ENCODE data around the gene ANO4.

ANO4 gene

GRCh38 chr12:101027200-101027599 lies 232.6 kb downstream of the ANO4 start:
- no peaks in the 10 kb centered on the region for H3K4me1 ChIP-seq (ENCODE audit: control insufficient read depth, low read depth, low read length)
- H3K27ac ChIP-seq (ENCODE audit: low read length), result no peak overlapping the region
- H3K27me3 ChIP-seq (ENCODE audit: control insufficient read depth, insufficient read depth, low read length), result no peaks in the 10 kb centered on the region
- H3K36me3 ChIP-seq (ENCODE audit: control insufficient read depth, low read depth, low read length), result no peaks in the 10 kb centered on the region
- H3K4me3 ChIP-seq (ENCODE audit: low read length), result no peak overlapping the region
- H3K9me3 ChIP-seq (ENCODE audit: control insufficient read depth, low read depth, low read length), result no peaks in the 10 kb centered on the region
- no peak overlapping the region for H3K9ac ChIP-seq (ENCODE audit: low read length)

GRCh38 chr12:101027816-101028215 lies 233.2 kb downstream of the ANO4 start:
- Histone ChIP-seq H3K9me3 (ENCODE audit: control insufficient read depth, low read depth, low read length) (no peaks in the 10 kb centered on the region), H3K36me3 (ENCODE audit: control insufficient read depth, low read depth, low read length) (no peaks in the 10 kb centered on the region), H3K4me1 (ENCODE audit: control insufficient read depth, low read depth, low read length) (no peaks in the 10 kb centered on the region), H3K4me3 (ENCODE audit: low read length) (no peak overlapping the region), H3K9ac (ENCODE audit: low read length) (no peak overlapping the region), H3K27ac (ENCODE audit: low read length) (no peak overlapping the region), H3K27me3 (ENCODE audit: control insufficient read depth, insufficient read depth, low read length) (no peaks in the 10 kb centered on the region)

DNA sequence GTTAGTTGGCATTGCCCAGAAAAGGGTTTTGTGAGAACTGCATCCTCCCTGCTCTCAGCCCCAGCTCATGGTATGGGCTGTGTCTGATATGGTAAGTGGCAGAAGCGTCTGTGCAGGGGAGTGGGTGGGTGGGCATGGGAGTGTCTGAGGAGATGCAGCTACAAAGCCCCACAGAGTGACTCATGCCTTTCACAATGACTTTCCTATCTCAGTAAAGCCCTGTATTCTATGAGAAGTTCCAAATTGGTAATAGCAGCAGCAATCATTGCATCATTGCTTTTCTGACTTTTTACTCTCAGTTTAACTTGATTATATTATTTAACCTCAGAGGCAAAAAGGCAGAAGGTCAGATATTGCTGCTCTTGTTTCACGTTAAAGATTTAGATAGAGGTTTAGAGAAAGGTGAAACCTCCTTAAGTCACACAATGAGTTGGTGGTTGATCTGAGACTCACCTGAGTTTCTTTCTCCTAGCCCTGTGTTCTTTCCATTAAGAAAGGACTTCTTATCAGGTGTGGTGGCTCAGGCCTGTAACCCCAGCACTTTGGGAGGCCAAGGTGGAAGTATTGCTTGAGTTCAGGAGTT lies 243.8 kb downstream of the ANO4 start:
- H3K4me3 ChIP-seq (ENCODE audit: low read length), result no peak overlapping the region
- H3K36me3 ChIP-seq (ENCODE audit: control insufficient read depth, low read depth, low read length), result no peaks in the 10 kb centered on the region
- H3K4me1 ChIP-seq (ENCODE audit: control insufficient read depth, low read depth, low read length), result no peaks in the 10 kb centered on the region
- no peak overlapping the region for H3K27ac ChIP-seq (ENCODE audit: low read length)
- H3K9ac ChIP-seq (ENCODE audit: low read length), result no peak overlapping the region
- H3K27me3 ChIP-seq (ENCODE audit: control insufficient read depth, insufficient read depth, low read length), result no peaks in the 10 kb centered on the region
- no peaks in the 10 kb centered on the region for H3K9me3 ChIP-seq (ENCODE audit: control insufficient read depth, low read depth, low read length)

DNA sequence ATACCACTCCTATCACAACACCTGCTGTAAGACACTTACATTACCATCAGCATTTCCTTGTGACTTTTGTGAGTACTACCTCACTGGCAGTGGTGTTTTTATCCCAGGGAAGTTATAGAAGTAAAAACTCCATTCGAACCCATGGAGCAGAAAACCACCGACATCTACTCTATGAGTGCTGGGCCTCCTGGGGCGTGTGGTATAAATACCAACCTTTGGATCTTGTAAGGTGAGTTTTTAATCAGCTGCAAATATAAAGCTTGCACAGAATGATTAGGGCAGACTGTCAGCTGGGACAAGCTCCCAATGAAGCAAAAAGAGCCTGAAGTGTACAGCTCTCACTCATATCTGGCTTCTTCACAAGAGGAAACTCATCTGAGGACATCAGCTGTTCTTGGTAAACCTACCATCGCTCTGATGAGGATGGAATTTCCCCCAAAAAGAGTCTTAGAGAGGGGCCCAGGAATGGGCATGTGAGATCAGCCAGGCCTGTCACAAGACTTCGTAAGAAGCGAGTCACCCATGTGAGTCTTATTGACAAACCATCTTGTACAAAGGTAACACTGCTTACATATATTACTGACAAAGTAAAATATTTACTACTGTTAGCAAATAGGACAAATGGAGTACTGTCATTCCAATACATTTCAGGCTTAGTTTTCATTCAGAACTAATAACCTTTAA lies 245.4 kb downstream of the ANO4 start:
- H3K9ac ChIP-seq (ENCODE audit: low read length), result no peak overlapping the region
- no peaks in the 10 kb centered on the region for H3K9me3 ChIP-seq (ENCODE audit: control insufficient read depth, low read depth, low read length)
- no peak overlapping the region for H3K4me3 ChIP-seq (ENCODE audit: low read length)
- no peaks in the 10 kb centered on the region for H3K4me1 ChIP-seq (ENCODE audit: control insufficient read depth, low read depth, low read length)
- no peaks in the 10 kb centered on the region for H3K36me3 ChIP-seq (ENCODE audit: control insufficient read depth, low read depth, low read length)
- no peaks in the 10 kb centered on the region for H3K27me3 ChIP-seq (ENCODE audit: control insufficient read depth, insufficient read depth, low read length)
- H3K27ac ChIP-seq (ENCODE audit: low read length), result no peak overlapping the region

GRCh38 chr12:101040936-101041335 lies 246.4 kb downstream of the ANO4 start:
- no peaks in the 10 kb centered on the region for H3K4me1 ChIP-seq (ENCODE audit: control insufficient read depth, low read depth, low read length)
- H3K36me3 ChIP-seq (ENCODE audit: control insufficient read depth, low read depth, low read length), result no peaks in the 10 kb centered on the region
- no peak overlapping the region for H3K27ac ChIP-seq (ENCODE audit: low read length)
- no peaks in the 10 kb centered on the region for H3K9me3 ChIP-seq (ENCODE audit: control insufficient read depth, low read depth, low read length)
- no peaks in the 10 kb centered on the region for H3K27me3 ChIP-seq (ENCODE audit: control insufficient read depth, insufficient read depth, low read length)
- no peak overlapping the region for H3K9ac ChIP-seq (ENCODE audit: low read length)
- no peak overlapping the region for H3K4me3 ChIP-seq (ENCODE audit: low read length)

DNA sequence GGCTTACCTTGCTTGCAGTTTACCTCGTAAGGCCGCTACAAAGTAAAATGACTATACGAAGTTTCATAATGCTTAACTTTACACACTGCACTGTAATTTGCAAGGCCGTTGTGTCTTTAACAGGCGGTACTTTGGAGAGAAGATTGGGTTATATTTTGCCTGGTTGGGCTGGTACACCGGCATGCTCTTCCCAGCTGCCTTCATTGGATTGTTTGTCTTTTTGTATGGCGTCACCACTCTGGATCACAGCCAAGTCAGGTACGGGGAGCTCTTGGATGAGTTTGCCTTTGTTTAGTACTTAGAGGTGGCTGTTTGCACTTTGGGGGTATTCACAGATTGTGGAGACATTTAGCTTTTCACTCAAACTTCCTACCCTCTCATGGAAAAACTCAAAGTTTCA lies 247.6 kb downstream of the ANO4 start:
- Histone ChIP-seq H3K27me3 (ENCODE audit: control insufficient read depth, insufficient read depth, low read length) (no peaks in the 10 kb centered on the region), H3K27ac (ENCODE audit: low read length) (no peak overlapping the region), H3K36me3 (ENCODE audit: control insufficient read depth, low read depth, low read length) (no peaks in the 10 kb centered on the region), H3K9me3 (ENCODE audit: control insufficient read depth, low read depth, low read length) (no peaks in the 10 kb centered on the region), H3K4me3 (ENCODE audit: low read length) (no peak overlapping the region), H3K4me1 (ENCODE audit: control insufficient read depth, low read depth, low read length) (no peaks in the 10 kb centered on the region), H3K9ac (ENCODE audit: low read length) (no peak overlapping the region)

DNA sequence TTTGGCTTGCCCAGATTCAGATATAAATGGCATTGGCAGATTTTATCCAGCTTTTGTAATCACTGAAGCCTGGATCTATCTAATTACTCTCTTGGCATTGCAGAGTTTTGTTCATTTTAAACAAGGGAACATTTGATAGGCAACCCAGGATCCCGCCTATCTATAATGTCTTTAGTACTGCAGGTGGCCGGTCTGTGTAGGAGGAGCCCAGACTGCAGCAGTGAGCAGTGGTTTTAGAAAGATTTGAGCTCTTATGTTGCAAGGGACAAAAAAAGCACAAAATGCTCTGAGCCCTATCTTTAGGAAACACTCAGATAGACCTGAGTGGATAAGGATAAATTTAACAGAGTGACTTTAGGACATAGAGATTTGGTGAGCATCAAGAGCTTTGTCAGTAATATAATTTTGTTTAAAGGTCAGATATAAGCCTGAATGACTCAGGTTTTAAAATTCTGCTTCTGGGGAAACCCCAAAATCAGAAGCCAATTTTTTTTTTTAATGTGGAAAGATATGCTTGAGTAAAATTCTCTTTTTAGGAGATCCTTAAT lies 250.0 kb downstream of the ANO4 start:
- H3K9me3 ChIP-seq (ENCODE audit: control insufficient read depth, low read depth, low read length), result no peaks in the 10 kb centered on the region
- H3K27me3 ChIP-seq (ENCODE audit: control insufficient read depth, insufficient read depth, low read length), result no peaks in the 10 kb centered on the region
- no peaks in the 10 kb centered on the region for H3K36me3 ChIP-seq (ENCODE audit: control insufficient read depth, low read depth, low read length)
- H3K4me3 ChIP-seq (ENCODE audit: low read length), result no peak overlapping the region
- H3K9ac ChIP-seq (ENCODE audit: low read length), result no peak overlapping the region
- H3K27ac ChIP-seq (ENCODE audit: low read length), result no peak overlapping the region
- no peaks in the 10 kb centered on the region for H3K4me1 ChIP-seq (ENCODE audit: control insufficient read depth, low read depth, low read length)

DNA sequence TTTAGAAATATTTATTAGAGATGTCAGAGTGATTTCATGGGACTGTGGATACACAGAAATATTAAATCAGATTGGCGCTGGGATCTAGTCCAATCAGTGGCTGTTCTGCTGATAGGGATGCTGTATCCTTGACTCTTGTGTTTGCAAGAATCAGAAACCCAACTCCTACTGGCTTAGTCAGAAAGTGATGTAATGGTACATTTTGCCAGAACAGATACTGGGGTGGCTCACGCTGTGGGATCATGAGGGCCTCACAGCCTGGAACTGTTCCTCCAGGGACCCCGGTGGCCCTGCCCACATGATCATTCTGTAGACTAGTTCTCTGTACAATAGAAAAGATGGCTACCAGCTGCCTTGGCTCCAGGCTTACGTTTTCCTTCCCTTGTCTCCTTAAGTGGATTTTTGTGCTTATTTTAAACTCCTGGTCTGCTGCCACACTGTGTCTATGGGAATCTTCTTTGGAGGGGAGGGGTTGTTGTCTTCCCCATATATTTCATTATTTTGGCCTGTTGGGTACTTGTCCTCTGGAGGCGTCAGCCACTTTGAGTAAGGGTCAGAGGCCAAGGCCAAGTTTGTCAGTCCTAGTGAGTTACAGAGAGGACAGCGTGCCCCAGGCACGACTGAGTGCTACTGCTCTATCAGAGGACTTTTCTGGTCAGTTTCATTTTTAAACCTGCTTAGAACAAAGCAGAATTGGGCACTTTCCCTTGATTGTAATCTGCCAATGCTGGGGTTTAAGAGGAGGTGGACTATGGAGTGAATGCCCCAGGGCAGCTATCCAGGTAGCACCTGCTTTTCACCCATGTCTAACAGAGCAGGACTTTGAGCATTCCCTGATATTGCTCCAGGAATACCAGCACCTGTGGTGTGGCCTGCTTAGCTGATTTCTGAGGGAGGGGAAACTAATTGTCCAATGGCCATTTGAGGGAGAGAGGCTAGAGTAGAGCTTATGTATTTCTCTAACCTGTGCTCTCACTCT lies 251.2 kb downstream of the ANO4 start:
- H3K4me1 ChIP-seq (ENCODE audit: control insufficient read depth, low read depth, low read length), result no peaks in the 10 kb centered on the region
- H3K9me3 ChIP-seq (ENCODE audit: control insufficient read depth, low read depth, low read length), result no peaks in the 10 kb centered on the region
- H3K27ac ChIP-seq (ENCODE audit: low read length), result no peak overlapping the region
- H3K36me3 ChIP-seq (ENCODE audit: control insufficient read depth, low read depth, low read length), result no peaks in the 10 kb centered on the region
- H3K27me3 ChIP-seq (ENCODE audit: control insufficient read depth, insufficient read depth, low read length), result no peaks in the 10 kb centered on the region
- no peak overlapping the region for H3K4me3 ChIP-seq (ENCODE audit: low read length)
- no peak overlapping the region for H3K9ac ChIP-seq (ENCODE audit: low read length)

GRCh38 chr12:101047652-101048051 lies 253.1 kb downstream of the ANO4 start:
- H3K9me3 ChIP-seq (ENCODE audit: control insufficient read depth, low read depth, low read length), result no peaks in the 10 kb centered on the region
- no peak overlapping the region for H3K9ac ChIP-seq (ENCODE audit: low read length)
- no peak overlapping the region for H3K4me3 ChIP-seq (ENCODE audit: low read length)
- no peak overlapping the region for H3K27ac ChIP-seq (ENCODE audit: low read length)
- no peaks in the 10 kb centered on the region for H3K27me3 ChIP-seq (ENCODE audit: control insufficient read depth, insufficient read depth, low read length)
- no peaks in the 10 kb centered on the region for H3K36me3 ChIP-seq (ENCODE audit: control insufficient read depth, low read depth, low read length)
- H3K4me1 ChIP-seq (ENCODE audit: control insufficient read depth, low read depth, low read length), result no peaks in the 10 kb centered on the region

DNA sequence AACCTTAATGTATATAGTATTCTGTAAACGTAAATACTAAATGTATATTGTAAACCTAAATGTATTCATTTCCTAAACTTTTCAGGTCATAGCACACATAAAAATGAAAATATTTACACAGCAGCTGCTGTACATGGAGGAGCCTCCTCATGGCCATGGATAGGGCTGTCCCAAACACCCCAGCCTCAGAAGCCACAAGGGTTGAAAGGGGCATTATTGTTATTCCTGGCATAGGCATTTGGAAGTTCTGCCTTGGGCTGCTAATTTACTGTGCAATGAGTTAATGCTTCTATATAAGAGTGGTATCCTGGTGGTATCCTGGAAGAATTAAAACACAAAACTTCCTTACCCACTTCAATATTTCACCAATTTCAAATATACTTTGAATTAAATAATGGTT lies 256.1 kb downstream of the ANO4 start:
- no peak overlapping the region for H3K9ac ChIP-seq (ENCODE audit: low read length)

DNA sequence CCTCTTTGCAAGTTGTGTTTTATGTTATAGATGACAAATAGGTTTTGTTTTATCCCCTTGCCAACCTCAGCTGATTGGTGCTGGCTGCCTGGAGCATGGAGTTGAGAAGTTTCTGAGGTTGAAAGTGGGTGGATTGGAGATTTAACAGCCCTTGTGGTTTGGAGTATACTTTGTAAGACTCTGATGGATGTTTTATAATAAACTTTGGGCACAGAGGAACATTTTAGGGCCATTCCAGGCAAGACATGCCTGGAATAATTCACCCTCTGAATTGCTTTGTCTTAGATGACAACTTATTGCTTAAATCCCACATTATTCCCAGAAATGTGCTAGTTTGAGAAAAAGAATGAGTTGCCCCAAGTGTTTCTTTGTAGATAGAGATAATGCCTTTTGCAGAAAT lies 256.6 kb downstream of the ANO4 start:
- no peaks in the 10 kb centered on the region for H3K27me3 ChIP-seq (ENCODE audit: control insufficient read depth, insufficient read depth, low read length)
- H3K9me3 ChIP-seq (ENCODE audit: control insufficient read depth, low read depth, low read length), result no peaks in the 10 kb centered on the region
- no peak overlapping the region for H3K4me3 ChIP-seq (ENCODE audit: low read length)
- no peaks in the 10 kb centered on the region for H3K4me1 ChIP-seq (ENCODE audit: control insufficient read depth, low read depth, low read length)
- H3K9ac ChIP-seq (ENCODE audit: low read length), result no peak overlapping the region
- no peaks in the 10 kb centered on the region for H3K36me3 ChIP-seq (ENCODE audit: control insufficient read depth, low read depth, low read length)
- H3K27ac ChIP-seq (ENCODE audit: low read length), result no peak overlapping the region

More for the DNA sequence above, 256.1 kb downstream of the ANO4 start:
- H3K4me3 ChIP-seq (ENCODE audit: low read length), result no peak overlapping the region
- H3K27me3 ChIP-seq (ENCODE audit: control insufficient read depth, insufficient read depth, low read length), result no peaks in the 10 kb centered on the region
- no peaks in the 10 kb centered on the region for H3K9me3 ChIP-seq (ENCODE audit: control insufficient read depth, low read depth, low read length)
- H3K36me3 ChIP-seq (ENCODE audit: control insufficient read depth, low read depth, low read length), result no peaks in the 10 kb centered on the region
- no peaks in the 10 kb centered on the region for H3K4me1 ChIP-seq (ENCODE audit: control insufficient read depth, low read depth, low read length)
- H3K27ac ChIP-seq (ENCODE audit: low read length), result no peak overlapping the region
